Hepatocyte (in vitro differentiated cells): ENCODE data around the gene MTA3.

Experiments used
- CTCF ChIP-seq: fragments of 200-600 bp; sonication (generic); IDR thresholded peaks from 2 replicates; pipeline ENCODE4 v1.5.1; 2016; ENCODE audit warnings: antibody characterized with exemption, mild to moderate bottlenecking; ENCODE audit not compliant: poor library complexity
- EZH2 ChIP-seq: fragments of 200-600 bp; sonication (generic); IDR thresholded peaks from 2 replicates; pipeline ENCODE4 v1.6.1; 2016; ENCODE audit warnings: antibody characterized with exemption, mild to moderate bottlenecking, borderline replicate concordance
- EZH2phosphoT487 ChIP-seq: fragments of 200-600 bp; sonication (generic); IDR thresholded peaks from one replicate; pipeline ENCODE4 v1.6.1; 2018; ENCODE audit warnings: antibody characterized with exemption, mild to moderate bottlenecking, low read depth, moderate library complexity; ENCODE audit not compliant: unreplicated experiment, severe bottlenecking

- TF ChIP-seq CTCF (no peak), EZH2 (no peak), EZH2phosphoT487 (no peak)
These were observed 21.7 kb downstream of the MTA3 start for GRCh38 chr2:42590176-42590575.
